Stimulated activated CD8-positive, alpha-beta memory T cell treated with anti-CD3 and anti-CD28 coated beads, Interleukin-15, amount 100 ng/mL, for 4 hours (primary cell): ENCODE results near the gene SNAPC5.
"Not testable (repeated sequence)": the region's sequence is repeated elsewhere in the genome, so short reads cannot be mapped to it uniquely, and the experiment has no call there.

Source experiments
- DNase-seq, 2 donors: peaks; one replicate each; pipeline ENCODE4 v3.0.0-alpha.2; 2020; ENCODE audit warnings: low read depth in 2 of 2

SNAPC5 gene, protein sequence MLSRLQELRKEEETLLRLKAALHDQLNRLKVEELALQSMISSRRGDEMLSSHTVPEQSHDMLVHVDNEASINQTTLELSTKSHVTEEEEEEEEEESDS

DNA sequence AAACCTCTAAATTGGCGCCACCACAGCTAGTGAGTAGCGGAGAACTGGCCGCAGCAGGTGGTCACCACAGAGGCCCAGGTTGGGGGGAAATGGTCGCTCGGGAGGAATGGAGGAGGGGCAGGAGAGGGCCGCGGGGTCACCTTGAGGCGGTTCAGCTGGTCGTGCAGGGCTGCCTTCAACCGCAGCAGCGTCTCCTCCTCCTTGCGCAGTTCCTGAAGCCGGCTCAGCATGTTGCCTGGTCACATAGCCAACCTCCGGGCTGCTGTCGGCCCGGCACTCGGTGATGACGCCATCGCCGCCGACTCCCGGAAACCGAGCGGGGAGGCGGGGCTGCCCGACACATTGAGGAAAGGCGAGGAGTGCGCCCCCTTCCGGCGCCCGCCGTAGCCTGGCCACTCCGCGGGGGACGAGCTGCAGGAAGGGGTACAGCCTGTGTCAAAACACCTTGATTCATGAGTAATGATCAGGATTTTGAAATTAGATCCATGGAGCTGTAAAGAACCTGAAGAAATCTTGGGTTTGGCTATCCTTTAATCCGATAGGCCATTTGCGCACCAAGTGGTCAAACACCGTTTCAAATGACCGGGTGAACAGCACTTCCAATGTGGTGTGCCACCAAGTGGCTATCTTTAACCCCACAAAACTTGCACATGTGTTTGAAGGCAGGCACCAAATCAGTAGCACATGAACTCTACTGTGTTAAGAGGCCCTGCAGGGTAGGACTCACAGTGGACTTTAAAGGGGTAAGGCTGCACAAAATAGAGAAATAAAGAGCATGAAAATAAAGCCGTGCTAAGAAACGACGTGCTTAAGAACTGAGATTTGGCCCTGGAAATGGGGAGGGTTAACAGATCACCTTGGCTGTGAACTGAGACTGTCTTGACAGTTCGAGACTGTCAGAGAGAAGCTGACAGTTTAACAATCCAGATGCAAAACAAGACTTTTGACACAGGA lies at the start of gene SNAPC5:
SNAPC5 (minus strand) TSS at position 261 of the 954 bp plus-strand sequence; CDS start at position 230, 31 bp downstream.
- peak; percentile 94 to 95 for DNase-seq

DNA sequence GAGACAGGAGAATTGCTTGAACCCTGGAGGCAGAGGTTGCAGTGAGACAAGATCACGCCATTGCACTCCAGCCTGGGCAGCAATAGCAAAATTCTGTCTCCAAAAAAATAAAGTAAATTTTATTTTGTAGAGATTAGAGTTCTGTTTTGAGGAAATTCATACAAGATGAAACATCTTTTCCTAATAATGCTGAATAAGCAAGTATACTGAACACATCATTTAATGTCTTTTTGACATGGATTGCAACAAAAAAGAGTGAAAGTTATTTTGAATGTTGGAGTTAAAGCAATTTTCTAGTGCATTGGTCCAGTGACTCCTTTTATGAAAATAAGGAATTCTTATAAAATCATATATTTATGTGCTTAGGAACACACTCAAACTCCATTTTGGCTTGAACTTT lies 47.7 kb upstream of the SNAPC5 start:
- DNase-seq = no peak

DNA sequence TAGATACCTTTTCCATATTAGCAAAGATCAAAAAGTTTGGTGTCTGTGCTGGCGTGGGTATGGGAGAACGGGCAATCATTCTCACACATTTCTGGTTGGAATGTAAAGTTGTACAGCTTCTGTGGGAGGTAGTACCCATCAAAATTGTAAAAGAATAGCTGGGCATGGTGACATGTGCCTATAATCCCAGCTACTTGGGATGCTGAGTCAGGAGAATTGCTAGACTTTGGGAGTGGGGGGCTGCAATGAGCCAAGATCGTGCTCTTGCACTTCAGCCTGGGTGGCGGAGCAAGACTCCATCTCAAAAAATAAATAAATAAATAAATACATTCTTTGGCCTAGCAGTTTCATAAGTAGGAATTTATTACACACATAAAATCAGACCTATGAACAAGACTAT lies 45.3 kb upstream of the SNAPC5 start:
- DNase-seq = no peak

DNA sequence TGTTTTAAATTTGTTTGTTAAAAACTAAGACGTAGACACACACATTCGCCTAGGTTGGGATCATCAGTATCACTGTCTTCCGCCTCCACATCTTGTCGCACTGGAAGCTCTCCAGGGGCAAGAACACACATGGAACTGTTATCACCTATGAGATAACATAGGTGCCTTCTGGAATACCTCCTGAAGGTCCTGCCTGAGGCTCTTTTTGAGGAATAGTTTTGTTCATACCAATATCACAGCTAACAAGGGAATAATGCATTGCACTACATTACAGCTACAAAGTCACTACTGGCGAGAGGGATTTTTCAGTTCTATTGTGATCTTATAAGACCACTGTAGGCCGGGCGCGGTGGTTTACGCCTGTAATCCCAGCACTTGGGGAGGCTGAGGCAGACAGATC lies 37.5 kb upstream of the SNAPC5 start:
- no peak for DNase-seq

DNA sequence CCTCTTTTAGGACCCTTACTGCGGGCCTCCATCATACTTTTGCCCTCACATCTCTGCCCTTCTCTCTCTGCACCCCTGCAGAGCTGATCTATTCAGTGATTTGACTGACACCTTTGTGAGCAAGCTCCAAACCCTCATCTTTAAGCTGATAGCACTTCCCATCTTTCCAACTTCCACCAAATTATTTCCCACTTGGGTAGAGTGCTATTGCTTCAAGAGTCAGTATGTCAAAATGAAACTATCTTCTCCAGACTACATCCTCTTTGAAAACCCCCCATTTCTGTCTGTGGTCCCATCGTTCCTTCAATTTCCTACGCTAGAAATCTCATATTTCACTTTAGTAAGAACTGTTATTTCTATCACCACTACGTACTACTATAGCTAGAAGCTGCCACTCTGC lies 27.3 kb upstream of the SNAPC5 start:
- DNase-seq = no peak

DNA sequence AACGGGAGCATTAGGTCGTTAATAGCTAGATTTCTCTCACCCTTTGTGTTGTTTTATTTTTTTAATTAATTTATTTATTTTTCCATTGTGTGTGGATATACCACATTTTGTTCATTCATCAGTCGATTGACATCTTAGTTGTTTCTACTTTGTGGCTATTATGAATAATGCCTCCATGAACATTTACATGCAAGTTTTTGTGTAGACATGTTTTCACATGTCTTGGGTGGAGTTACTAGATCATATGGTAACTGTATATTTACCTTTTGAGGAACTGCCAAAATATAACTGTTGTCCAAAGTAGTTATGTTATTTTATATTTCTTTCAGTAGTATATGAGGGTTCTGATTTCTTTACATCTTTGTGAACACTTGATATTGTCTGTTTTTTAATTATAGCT lies 26.4 kb upstream of the SNAPC5 start:
- DNase-seq = no peak

DNA sequence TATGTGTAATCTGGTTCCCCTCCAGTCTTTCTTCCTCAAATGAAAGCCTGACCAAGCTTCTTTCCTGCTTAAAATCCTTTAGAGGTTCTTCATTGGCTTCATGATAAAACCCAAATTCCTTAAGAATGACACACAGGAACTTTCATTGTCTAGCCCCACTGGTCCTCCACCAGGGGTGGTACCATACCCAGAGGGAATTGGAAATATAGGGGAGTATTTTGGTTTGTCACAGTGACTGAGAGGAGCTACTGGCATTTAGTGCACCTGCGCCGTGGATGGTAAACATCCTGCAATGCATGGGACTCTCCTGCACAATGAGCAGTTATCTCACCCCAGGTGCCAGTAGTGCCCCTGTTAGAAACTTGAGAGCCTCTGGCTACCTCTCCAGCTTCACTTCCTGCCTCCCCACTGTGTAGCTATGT lies 18.4 kb upstream of the SNAPC5 start:
- no peak for DNase-seq

DNA sequence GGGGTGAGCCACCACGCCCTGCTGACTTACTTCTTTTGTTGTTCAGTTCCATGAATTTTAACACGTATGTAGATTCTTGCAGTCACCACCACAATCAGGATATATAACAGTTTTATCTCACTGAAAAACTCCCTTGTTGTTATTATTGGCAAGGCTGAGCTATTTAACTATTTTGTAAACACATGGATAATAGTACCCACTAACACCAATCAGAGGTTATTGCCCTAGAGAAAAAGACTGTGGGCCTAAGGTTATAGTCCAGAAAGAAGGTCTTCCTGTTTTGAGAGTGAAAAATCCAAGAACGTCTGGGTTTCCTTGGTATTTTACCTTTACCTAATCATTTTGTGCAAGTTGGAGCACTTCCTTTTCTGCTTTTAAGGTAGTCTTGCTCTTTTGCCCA lies 17.0 kb upstream of the SNAPC5 start:
- DNase-seq = no peak

DNA sequence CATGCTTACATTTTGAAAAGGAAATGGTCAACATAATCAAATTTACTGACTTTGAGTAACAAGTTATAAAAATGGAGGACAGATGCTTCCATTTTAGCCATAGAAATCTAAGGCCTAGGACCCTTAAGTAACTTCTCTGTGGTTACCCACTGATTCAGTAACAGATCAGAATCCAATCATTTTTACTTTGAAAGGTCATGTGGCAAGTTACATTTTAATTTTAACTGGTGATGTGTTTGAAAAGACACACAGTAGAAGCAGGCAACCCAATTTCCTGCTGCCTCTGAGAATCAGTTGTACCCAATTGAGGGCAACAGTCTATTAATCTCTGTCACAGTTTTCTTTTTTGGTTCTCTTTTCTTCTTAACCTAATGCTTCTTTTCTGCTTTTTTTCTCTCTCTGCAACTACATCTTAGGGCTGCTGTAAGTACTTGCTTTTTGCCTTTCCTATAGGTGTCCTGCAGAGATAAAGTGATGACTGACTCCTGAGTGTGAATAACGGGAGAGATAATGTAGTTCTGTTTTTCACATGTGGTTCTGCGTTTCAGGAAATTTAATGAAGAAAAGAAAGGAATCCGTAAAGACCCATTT lies 10.8 kb upstream of the SNAPC5 start:
- DNase-seq = no peak

DNA sequence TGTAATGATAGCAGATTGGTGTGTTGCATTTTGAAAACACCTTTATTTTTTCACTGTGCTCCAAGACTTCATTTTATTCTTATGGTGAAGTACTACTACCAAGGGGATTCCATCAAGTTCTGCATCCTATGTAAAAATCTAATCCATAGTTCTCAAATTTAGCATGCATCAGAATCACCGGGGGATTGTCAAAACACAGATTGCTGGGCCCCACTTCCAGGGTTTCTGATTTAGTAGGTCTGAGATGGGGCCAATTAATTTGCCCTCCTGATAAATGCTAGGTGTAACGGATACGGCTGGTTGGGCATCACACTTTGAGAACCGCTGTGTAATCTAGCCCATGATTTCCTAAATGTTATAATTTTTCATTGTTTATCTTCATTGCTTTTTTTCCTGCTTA lies 8.3 kb upstream of the SNAPC5 start:
- DNase-seq = no peak

DNA sequence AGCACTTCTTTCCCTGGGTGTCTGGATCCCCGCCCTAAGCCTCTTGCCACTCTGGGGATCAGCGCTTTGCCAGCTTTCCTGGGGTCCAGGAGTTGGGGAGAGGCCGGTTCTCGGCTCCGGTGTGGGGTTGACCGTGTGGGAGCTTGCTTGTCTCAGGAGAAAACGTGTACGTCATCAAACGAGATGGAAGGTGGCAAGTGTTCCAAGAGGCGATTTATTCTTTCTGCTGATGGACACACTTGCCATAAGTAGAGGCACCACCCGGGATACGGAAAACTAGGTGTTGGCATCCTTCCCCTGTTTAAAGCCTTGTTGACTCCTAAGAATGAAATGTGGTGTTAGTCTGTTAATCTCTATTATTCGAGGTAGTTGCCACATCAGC lies 7.9 kb upstream of the SNAPC5 start:
- no peak for DNase-seq

DNA sequence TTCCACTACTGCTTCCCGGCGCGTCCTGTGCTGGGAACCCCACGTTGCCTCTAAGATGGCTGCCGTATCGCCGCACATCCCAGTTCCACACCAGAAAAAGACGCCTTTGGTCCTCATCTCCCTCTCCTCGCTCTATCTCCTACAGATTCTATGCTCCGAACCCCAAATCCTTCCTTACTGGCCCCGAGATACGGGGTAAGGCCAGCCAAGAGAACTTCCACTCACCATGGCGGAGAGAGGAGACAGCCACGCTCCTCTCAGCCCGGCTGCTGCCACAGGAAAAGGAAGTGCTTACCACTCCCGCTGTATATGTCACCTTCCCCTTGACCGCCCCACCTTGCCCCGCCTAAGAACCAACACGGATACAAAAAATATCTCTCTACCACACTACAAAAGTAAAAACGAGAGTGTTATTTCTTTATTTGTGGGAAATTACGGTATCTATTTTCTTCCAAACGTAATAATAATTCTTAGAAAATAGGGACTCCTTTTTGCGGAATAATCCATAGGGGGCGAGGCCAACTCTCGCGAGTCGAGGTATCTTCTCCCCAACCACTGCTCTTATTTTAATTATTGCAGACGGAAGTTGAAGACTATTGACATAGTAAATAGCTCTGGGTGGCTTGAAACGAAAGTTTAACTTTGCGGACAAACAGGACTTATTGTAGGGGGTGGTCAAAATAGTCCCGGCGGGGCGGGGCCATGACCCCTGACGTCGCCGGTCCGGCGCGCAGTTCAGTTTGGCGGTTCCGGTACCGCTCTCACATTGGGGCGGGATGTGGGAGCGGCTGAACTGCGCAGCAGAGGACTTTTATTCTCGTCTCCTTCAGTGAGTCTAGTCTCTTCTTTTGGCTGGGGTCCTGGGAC lies 7.2 kb upstream of the SNAPC5 start, which contains the start of the genes RPL4 and ZWILCH:
RPL4 (minus strand) TSS at position 293 of the 867 bp plus-strand sequence; CDS start at position 228, 65 bp downstream.
ZWILCH (plus strand) TSS at position 764 of the 867 bp plus-strand sequence; CDS start at position 777, 13 bp downstream.
- DNase-seq = peak; percentile 55 to 64

DNA sequence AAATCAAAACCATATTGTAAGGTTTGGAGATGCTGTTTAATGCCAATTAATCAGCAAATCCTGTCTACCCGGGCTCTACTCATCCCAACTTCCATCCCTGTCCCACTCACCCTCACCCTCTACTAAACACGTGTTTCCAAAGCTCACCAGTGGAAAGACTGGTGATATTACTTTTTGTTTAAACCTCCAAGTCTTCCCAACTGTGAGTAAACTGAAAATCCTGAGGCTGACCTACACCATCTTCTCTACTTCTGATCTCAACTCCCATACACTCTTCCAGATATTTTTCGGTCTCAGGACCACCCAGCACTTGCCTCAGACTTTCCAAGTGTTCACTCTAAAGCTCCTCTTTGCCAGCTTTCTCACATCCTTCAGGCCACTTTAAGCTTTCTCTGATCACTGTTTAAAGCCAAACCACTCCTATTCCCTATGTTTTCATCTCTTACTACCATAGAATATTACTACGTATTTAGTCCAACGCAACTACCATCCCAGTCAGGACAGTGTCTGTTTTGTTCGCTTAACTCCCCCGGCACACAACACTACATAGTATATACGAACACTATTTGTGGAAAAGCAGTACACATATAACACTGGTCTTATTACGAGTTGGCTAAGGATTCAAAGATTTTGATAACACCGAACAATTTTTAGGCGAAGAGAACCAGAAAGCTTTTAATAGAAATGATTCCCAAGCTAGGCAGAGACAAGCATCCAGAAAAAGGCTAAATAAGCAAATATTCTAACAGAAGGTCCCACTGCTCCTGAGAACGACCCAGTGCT lies 6.4 kb upstream of the SNAPC5 start:
- no peak for DNase-seq

DNA sequence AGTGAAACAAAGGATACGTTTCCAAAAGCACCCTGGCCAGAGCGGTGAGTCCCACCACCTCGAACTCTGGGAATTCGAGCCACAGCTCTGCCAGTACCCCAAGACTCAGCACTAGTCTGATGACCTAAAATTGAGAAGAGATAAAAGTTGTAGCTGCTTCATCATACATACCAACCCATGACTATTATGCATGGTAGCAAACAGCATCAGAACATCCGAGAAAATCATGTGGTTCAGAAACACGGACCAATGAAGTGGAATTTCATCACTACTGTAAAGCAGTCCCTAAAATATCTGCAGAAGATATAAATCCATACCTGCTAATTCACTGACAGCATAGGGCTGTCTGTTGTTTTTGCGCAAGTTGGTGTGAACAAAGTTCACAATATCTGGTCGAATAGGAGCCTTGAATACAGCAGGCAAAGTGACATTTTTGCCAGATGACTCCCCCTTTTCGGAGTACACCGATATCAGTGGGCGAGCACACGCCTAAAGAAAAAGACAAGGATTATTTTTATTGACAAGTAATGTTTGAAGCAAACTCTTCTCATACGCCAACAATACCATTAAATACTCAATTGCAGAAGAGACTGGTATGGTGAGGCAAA lies 5.6 kb upstream of the SNAPC5 start:
- DNase-seq = not testable (repeated sequence)

DNA sequence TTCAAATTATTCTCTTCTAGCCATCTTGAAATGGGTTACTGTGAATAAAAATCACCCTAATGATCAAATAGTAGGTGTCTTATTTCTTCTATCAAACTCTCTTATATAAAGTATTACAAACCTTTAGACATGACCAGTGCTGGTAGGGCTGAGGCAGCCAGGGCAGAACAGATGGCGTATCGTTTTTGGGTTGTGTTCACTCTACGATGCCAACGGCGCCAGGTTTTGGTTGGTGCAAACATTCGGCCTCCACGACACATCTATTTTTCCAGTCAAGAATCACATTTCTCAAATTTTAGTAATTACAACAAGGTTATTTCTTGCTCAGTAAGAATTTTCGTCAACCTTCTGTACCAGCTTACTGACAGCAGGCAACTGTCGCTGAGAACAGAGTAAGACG lies 4.9 kb upstream of the SNAPC5 start:
- no peak for DNase-seq

DNA sequence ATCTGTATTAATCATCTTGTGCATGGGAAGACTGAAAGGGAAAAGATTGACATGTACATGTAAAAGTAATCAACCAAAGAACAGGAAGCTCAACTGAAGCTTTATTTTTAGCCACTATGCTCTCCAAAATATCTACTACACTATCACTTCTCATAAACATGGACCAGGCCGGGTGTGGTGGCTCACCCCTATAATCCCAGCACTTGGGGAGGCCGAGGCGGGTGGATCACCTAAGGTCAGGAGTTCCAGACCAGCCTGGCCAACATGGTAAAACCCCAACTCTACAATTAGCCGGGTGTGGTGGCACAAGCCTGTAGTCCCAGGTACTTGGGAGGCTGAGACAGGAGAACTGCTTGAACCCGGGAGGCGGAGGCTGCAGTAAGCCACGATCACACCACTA lies 2.8 kb upstream of the SNAPC5 start:
- not testable (repeated sequence) for DNase-seq

DNA sequence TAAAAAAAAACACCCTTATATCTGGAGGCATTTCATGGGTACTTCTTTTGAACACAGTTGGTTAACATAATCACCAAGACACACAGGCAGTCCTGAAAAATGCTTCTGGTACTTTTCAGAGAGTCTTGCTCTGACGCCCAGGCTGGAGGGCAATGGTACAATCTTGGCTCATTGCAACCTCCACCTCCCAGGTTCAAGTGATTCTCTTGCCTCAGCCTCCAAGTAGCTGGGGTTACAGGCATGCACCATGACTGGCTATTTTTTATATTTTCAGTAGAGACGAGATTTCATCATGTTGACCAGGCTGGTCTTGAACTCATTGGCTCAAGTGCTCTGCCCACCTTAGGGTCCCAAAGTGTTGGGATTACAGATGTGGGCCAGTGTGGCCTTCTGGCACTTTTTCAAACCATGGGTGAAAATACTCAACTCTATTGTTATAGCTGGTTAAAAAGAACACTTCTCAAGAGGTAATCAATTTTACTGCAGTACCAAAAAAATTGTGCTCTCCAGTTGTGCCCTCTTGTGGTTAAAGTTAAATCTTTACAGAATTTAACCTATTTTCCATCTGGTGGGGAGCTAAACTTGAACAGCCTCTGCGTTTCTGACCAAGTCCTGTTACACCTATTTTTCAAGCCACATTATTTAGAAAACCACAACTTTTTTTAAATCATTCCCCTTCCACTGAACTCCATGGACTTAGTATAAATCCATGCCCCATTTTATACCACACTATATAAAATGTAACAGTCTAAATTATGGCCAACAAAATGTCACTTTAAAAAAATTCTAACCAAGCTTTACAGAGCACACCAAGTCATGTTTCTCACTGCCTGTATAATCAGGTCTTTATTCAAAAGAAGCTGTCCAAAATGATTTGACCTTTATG lies 1.2 kb upstream of the SNAPC5 start:
- DNase-seq = no peak

DNA sequence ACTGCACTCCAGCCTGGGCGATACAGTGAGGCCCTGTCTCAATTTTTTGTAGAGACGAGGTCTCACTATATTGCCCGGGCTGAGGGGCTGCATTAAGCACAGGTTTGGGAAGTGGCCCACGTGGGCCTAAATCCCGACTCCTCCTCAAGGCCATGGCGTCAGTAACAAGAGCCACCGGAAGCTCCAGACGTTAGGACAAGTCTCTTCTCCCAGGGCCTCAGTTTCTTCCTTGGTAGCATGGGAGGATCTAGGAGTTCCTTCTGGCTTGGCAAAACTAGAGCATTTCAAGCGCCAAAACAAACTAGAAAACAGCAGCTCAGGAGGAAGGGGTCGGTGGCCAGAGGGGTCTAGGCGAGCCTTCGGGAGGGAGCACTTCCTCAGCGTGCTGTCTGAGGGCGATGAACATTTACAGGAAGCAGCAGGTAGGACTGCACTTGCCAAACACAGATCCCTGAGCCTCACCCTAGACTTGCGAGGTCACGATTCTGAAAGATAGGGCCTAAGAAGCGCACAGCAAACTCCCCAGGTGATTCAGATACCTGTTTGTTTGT lies 536 bp downstream of the SNAPC5 start:
- peak in 1 of 2 donors; percentile 7 for DNase-seq

DNA sequence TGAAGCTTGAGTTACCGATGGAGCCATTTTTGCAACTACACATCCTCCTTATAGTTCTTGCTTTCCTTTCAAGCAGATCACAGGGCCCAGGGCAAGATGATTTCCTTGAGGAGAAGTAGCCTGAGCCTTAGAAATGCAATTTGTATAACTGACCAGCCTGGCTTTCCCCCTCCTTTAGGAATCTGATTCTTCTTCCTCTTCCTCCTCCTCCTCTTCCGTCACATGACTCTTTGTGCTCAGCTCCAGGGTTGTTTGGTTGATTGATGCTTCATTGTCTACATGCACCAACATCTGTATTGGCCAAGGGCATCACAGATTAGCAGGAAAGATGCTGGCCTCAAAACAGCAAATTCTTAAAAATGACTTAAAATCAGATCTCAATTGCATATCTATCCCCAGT lies 3.3 kb downstream of the SNAPC5 start:
- DNase-seq = no peak
